HG03175 (cell line): Measurements from ENCODE around the gene ARHGAP8.

ENCODE experiments used
- ATAC-seq: cut with Tn5 transposase; IDR thresholded peaks from one replicate; pipeline ENCODE4 v1.9.1; 2021; ENCODE audit warnings: mild to moderate bottlenecking, moderate library complexity; ENCODE audit not compliant: unreplicated experiment

Gene ARHGAP8

GRCh38 chr22:44882226-44882905 is 130.0 kb downstream of the ARHGAP8 start:
- ATAC-seq = no peak

DNA sequence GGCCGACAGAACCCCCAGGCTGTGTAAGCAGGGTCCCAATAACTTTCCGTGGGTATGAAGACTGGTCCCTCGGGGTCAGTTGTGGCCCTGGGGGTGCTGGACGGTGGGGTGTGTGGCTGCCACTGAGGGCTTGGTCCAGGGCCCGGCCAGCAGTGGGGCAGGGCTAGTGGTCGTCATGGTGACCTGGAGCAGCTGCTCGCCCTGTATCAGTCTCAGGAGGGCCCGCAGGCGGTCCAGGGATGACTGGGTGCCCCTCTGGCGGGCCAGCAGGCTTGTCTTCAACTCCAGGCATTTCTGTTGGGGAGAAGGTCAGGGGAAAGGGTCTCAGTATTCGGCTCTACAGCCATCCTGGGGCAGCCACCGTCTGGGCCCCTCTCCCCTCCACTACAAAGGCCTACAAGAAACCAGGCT is 130.6 kb downstream of the ARHGAP8 start:
- no peak for ATAC-seq

DNA sequence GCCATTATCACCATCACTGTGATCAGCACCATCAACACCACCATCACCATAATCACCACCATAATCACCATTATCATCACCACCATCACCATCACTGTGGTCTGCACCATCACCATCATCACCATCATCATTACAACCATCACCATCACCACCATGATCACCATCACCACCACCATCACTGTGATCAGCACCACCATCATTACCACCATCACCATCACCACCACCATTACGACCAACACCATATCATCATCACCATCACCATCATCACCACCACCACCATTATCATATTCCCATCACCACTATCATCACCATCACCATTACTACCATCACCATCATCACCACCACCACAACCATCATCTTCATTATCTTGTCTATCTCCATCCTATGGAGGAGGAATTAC is 132.2 kb downstream of the ARHGAP8 start:
- ATAC-seq = no peak

- no peak for ATAC-seq
These were observed 132.8 kb downstream of the ARHGAP8 start for GRCh38 chr22:44884968-44885805.

DNA sequence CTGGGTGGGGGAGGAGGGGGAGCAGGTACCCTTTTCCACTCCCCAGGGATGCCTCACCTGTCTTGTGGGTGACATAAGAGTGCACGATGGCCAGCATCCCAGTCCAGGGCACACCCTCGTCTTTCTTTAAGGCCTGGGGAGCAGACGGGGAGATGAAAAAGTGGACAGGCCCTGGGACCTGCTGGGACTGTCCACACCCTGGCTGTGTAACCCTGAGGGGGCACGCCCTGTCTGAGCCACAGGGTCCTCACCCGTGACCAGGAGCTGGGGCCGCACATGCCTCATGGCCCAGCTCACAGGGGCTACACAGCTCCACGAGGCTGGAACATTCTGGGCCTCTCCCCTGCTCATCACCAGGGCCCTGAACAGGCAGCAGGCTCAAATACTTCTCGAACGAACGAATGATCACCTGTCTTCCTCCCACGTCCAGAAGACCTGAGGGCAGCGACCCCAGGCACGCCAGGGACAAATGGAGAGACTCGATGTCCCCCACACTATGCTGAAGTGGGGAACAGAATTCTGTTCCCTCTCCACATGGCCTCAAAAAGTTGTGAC is 133.5 kb downstream of the ARHGAP8 start:
- ATAC-seq = no peak

DNA sequence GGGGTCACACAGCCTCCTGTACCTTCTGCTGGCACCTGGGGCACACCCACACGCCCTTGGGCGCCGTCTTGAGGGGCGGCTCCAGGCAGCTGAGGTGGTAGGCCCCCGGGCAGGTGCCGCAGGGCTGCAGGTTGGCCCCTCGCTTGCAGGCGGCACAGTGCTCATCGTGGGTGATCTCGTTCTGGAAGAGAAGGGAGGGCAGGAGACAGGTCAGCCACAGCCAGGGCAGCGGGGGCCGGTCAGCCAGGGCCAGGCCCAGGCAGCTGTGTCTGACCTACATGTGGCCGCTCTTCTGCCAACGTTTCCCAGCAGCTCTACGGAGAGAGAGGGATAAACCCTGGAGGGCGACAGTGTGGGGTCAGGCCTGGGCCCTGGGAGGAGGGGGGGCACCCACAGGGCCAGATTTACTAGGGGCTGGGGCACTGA is 135.6 kb downstream of the ARHGAP8 start:
- ATAC-seq = no peak

- ATAC-seq = no peak
These were observed 136.3 kb downstream of the ARHGAP8 start for GRCh38 chr22:44888491-44889254.

DNA sequence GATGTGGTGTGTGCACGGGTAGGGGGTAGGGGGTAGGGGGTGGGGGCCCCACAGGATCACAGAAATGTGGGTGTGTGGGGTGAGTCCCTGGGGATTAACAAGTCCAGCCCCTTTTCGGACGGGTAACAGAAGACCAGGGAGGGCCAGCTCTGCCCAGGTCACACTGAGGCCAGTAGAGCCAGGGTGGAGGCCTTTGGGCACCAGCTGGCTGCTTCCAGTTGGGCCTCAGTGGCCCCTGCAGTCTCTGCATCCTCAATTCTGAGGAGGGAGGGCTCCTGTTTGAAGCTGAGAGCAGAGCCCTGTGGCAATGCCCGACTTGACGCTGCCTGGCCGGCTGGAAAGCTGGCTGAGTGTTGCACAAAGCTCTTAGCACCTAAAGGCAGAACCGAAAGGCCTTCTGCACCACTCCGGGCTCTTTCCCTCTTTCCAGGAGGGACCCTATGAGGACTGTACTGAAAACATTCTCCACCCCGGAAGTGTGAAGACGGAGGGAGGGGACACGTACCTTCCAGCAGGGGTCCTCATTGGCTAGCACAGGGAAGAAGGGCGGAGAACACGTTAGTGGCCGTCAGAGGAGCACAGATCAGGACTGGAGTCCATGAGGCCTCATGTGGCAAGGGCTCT is 137.0 kb downstream of the ARHGAP8 start:
- ATAC-seq = no peak

- no peak for ATAC-seq
These were observed 138.3 kb downstream of the ARHGAP8 start for GRCh38 chr22:44890416-44891292.

DNA sequence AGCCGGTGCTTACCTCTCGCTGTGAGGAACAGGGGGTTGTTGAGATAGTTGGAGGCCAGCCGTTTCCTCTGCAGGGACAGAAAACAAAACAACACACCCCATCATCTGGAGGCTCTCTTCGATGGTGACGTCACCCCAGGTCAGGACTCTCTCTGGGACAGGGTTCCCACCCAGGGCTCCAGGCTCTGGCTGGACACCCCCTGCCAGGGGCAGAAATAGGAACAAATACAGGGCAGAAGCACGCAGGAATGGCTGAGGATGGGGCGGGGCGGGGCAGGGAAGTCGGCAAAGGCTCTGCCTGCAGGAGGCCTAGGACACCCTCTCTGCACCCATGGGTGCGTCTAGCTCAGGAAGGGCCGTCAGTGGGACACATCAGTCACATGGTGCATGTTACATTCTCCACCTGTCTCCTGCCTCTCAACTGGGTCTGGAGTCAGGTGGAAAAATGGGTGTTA is 138.9 kb downstream of the ARHGAP8 start:
- no peak for ATAC-seq

- no peak for ATAC-seq
These were observed 139.4 kb downstream of the ARHGAP8 start for GRCh38 chr22:44891791-44892190.

GRCh38 chr22:44892243-44892642 is 139.9 kb downstream of the ARHGAP8 start:
- ATAC-seq = no peak

GRCh38 chr22:44892803-44893730 is 140.7 kb downstream of the ARHGAP8 start:
- no peak for ATAC-seq

- no peak for ATAC-seq
These were observed 141.3 kb downstream of the ARHGAP8 start for GRCh38 chr22:44893731-44894080.

DNA sequence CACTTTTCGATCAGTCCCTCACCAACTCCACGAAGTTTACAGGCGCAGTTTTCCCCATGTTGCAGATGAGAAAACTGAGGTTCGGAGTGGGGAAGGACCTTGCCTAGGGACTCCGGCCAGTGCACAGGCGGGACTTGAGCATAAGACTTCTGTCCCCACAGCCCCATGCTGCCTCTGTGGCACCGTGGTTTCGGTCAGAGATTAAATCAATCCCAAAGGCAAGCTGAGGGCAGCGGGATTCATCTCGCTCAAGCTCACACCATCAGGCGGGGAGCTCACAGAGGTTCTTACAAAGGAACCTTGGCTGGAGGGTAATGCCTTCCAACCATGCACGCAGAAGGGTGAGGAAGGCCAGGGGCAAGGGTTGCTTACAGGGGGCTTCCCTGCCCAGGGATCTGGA is 141.9 kb downstream of the ARHGAP8 start:
- no peak for ATAC-seq

DNA sequence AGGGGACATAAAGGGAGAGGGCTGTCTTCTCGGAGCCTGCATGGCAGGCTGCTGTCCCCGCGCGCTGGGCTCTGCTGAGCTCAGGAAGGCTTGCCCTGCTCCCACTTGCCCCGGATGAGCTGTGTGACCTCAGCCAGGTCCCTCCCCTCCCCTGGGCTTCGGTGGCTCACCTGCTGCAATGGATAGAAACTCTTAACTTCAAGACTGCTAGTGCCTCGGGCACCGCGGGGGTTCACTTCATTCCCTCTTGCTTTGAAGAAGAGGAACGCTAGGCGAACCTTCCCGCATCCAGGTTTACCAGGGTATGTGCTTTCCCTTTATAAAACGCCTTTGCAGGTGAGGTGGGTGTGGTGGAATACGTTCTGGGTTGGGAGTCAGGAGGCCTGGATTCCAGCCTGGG is 142.4 kb downstream of the ARHGAP8 start:
- no peak for ATAC-seq

- no peak for ATAC-seq
These were observed 143.1 kb downstream of the ARHGAP8 start for GRCh38 chr22:44895296-44896055.

- no peak for ATAC-seq
These were observed 145.9 kb downstream of the ARHGAP8 start for GRCh38 chr22:44898236-44898635.
